HG02840 (cell line): Measurements from ENCODE around the gene ACOX1.
"Not testable (repeated sequence)": the region's sequence is repeated elsewhere in the genome, so short reads cannot be mapped to it uniquely, and the experiment has no call there.

Experiments
- ATAC-seq: cut with Tn5 transposase; IDR thresholded peaks from one replicate; pipeline ENCODE4 v1.9.1; 2021; ENCODE audit warnings: mild to moderate bottlenecking, moderate library complexity, moderate number of reproducible peaks; ENCODE audit not compliant: unreplicated experiment, low FRiP score

Gene ACOX1

DNA sequence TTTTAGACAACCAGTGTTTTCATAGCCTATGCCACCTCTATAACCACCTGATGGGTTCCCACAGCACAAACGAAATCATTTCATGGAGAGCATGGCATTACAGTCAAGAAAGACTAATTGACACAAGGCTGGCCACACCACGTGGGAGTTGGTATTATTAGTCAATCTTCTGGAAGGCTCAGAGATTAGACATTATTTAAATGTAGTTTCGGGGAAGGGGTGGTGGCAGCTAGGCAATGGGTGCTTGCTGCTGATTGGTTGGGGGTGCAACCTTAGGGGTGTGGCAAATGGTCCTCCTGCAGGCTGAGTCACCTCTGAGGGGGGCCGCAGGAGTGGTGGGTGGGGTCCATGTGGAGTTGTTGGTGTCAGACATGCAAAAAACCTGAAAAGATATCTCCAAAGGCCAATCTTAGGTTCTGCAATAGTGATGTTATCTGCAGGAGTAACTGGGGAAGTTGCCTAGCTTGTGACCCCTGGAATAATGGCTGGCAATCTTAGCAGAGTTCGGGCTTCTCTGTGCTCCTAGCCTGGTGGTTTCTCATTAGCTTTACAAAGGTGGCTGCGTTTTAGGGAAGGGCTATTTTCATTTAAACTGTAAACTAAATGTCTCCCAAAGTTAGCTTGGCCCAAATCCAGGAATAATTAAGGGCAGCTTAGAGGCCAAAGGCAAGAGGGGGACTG is 4.7 kb upstream of the ACOX1 start:
- ATAC-seq = no peak

DNA sequence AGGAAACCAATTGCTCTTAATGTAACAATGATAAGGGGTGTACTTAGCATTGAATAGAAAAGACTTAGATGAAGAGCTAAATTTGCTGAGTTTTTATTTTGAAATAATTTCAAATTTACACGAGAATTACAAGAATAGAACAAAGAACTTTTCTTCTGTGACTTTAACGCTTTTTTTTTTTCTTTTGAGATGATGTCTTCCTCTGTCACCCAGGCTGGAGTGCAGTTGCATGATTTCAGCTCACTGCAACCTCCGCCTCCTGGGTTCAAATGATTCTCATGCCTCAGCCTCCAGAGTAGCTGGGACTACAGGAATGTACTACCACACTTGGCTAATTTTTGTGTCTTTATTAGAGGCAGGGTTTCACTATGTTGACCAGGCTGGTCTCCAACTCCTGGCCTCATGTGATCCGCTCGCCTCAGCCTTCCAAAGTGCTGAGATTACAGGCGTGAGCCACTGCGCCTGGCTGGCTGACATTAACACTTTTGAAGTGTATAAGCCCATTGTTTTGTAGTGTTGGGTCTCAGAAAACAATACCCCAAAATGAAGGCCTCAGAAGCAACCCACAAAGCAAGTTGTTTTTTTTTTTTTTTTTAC is 2.2 kb upstream of the ACOX1 start:
- no peak for ATAC-seq

DNA sequence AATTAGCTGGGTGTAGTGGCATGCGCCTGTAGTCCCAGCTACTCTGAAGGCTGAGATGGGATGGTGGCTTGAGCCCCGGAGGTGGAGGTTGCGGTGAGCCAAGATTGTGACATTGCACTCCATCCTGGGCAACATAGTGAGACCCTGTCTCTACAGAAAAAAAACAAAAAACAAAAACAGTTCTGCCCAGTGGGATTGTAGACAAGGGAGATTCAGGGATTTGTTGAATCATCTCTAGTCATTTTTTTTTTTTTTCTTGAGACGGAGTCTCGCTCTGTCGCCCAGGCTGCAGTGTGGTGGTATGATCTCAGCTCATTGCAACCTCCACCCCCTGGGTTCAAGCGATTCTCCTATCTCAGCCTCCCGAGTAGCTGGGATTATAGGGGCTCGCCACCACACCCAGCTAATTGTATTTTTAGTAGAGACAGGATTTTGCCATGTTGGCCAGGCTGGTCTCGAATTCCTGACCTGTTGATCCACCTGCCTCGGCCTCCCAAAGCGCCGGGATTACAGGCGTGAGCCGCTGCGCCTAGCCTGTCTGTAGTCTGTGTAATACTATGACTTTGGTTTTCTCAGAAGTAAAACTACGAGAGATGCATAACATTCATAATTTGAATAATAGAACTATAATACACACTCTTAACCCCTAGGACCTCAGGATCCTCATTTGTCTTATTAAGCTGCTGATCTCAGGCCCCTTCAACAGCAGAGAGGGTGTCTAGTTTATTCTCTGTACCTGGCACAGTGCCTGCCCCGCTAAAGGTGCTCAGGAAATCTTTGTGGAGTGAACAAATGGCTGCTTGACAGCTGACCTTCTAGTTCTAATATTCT is 1.4 kb upstream of the ACOX1 start:
- ATAC-seq = no peak

DNA sequence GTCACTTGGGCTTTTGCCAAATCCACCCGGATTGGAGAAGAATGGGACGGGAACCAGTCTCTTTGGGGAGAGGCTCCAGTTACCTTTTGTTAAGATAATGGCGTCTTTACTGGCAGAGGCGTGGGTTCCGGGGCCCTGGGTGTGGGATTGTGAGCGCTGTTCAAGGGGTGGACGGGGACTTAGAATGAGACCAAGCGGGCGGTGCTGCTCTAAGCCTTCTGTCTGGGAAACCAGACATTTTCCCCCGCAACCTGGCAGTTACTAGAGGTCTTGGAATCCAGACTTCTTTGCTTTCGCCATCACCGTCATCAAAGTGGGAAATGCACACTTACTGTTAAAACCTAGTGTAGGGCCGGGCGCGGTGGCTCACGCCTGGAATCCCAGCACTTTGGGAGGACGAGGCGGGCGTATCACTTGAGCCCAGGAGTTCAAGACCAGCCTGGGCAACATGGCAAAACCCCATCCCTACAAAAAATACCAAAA is 780 bp upstream of the ACOX1 start:
- ATAC-seq = no peak

DNA sequence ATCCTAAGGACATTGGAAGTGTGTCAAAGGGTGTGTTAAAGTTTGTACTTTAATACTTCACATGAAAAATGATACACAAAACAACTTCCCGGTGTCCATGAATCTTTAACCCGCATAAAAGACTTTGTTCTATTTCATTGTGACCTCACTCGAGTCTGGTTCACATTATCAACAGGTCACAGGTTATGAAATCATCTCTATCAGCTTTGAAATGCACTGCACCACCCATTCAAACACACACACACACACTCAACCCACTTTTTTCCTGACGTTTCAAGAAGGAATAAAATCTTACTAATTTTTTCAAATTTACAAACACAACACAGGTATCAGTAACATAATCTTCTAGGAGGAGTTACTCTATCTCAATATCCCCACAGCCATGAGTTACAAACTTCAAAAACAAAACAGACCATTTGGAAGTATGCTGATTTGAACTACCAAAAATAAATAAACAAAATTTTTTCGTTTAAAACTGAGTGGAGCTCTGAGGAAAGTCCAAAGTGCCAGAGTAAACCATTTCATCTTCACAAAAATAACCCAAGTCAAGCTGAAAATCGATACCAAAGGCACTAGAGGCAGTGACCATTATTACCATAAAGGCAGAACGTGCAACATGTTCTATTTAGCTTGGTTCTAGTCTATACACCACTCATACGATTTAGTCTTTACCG is 2.7 kb downstream of the ACOX1 start:
- ATAC-seq = no peak

DNA sequence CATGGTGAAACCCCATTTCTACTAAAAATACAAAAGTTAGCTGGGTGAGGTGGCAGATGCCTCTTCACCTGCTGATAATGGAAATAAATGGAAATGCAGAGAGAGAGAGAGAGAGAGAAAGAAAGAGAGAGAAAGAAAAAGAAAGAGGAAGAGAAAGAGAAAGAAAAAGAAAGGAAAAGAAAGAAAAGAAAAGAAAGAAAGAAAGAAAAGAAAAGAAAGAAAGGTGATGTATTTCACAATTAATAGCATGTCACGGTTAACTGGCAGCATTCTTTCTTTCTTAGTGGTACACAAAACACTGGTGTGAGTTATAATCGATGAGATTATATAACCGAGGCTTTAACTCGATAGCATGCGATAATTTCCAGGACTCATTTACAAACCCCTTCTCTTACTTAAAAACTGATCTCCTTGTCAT is 3.2 kb downstream of the ACOX1 start:
- ATAC-seq = no peak

DNA sequence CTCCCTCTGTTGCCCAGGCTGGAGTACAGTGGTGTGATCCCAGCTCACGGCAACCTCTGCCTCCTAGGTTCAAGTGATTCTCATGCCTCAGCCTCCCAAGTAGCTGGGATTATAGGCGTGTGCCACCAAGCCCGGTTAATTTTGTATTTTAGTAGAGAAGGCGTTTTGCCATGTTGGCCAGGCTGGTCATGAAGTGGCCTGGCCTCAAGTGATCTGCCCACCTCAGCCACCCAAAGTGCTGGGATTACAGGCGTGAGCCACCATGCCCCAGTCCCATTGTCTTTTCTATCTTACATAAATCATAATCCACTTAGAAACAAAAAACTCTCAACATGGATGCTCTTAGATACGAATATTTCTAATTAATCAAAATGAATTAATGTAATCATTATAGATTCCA is 3.8 kb downstream of the ACOX1 start:
- not testable (repeated sequence) for ATAC-seq

DNA sequence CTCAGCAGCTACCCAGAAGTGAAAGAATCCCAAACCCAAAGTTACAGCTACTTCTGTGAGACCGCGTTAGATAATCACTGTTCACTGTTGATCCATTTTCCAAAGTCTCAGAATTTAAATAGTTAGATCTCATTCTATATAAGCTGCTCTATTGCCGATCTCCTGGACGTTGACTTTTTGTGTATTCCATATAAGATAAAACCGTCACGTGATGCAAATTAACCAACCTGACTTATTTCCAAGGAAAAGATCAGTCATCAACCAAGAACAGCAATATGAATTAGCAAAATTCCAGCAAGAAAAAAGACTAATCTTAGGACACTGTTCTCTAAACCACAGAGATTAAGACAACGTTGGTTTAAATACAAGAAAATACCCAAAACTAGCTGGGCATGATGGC is 8.3 kb downstream of the ACOX1 start:
- ATAC-seq = no peak

DNA sequence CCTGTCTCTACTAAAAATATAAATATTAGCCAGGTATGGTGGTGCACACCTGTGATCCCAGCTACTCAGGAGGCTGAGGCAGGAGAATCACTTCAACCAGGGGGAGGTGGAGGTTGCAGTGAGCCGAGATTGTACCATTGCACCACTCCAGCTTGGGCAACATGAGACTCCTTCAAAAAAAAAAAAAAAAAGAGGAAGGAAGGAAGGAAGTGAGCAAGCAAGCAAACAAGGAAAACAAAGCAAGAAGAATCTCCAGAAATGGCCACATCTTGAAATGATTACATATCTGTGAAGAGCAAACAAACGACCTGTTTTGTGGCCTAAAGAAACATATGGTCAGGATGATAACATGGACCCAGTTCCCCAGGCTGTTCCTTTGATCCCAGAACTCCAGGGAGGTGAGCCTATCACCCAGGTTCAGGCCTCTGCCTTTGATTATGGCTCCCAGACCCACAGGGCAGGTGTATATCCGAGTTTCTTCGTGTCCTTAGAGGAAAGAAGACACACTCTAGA is 8.9 kb downstream of the ACOX1 start:
- no peak for ATAC-seq

DNA sequence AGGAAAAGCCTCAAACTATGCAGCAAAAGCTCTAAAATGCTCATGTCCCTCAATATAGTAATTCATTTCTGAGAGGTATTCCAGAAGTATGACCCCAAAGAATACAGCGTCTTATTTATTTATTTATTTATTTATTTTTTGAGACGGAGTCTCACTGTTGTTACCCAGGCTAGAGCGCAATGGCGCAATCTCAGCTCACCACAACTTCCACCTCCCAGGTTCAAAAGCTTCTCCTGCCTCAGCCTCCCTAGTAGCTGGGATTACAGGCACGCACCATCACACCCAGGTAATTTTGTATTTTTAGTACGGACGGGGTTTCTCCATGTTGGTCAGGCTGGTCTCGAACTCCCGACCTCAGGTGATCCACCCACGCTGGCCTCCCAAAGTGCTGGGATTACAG is 9.9 kb downstream of the ACOX1 start:
- ATAC-seq = not testable (repeated sequence)

DNA sequence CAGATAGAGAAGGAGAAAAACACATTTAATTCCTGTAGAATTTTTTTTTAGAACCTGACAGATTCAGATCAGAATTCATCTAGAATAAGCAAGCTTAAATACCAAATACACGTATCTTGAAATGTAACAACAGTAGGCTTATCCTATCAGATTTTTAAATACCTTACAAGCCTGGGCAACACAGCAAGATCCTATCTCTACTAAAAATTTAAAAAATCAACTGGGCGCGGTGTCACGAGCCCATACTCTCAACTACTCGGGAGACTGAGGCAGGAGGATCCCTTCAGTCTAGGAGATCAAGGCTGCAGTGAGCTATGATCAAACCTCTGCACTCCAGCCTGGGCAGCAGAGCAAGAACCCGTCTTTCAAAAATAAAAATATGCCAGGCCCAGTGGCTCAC is 13.5 kb downstream of the ACOX1 start:
- no peak for ATAC-seq

DNA sequence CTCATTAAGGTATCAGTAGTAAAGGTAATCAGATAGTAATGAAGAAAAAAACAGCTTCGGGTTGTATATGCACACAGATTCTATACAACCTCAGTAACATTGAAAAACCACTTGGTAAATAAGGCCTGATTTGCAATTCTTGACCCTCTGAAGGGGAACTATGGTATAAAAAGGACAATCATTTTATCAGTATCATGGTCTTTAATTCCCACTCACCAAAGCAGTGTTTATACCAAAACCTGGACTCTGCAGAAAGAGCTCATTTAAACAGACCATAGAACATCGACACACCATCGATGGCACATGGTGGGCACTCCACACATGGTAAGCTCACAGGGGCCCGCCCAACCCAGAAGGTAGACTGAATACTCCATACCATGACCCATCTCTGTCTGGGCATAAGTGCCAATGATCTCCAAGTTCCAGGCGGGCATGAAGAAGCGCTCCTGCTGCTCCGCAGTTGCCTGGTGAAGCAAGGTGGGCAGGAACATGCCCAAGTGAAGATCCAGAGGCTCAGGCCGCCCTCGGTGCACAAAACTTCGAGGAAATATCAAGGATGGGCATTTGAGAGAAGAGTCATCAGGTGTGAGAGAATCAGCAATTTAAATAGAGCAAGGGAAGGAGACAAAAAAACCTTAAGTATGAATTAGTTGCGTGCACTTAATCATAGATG is 19.0 kb downstream of the ACOX1 start:
- no peak for ATAC-seq

DNA sequence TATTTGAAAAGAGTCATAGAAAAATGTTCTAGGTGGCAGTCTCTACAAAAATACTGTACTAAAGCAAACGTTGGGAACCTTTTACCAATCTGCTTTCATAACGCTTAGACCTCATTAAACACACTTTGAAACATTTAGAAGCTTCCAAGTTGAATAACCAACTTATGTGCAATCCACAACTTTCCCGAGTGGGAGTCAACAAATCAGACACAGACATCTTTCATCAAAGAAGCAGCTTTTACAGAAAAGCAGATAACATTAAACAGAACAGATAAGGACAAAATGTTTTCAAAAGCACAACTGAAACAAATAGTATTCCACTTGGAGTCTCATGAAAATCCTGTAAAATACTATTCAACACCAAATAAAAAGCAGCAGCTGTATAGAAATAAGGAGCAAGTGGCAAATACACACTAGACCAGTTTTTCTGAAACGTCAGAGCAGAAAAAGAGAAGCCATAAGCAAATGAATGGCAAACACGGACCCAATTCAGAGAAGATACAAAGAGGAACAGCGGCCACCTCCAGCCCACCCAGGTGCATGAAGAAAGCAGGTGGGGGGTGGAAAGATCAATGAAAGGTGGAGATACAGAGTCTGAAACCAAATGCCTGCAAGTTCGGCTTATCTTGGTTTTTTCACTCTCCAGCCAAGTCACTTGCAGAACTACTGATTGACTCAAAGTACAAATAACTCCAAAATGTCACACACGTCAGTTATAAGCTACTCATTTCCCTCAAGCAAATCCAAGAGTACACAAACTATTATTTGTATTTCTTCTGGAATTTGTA is 19.7 kb downstream of the ACOX1 start:
- no peak for ATAC-seq

DNA sequence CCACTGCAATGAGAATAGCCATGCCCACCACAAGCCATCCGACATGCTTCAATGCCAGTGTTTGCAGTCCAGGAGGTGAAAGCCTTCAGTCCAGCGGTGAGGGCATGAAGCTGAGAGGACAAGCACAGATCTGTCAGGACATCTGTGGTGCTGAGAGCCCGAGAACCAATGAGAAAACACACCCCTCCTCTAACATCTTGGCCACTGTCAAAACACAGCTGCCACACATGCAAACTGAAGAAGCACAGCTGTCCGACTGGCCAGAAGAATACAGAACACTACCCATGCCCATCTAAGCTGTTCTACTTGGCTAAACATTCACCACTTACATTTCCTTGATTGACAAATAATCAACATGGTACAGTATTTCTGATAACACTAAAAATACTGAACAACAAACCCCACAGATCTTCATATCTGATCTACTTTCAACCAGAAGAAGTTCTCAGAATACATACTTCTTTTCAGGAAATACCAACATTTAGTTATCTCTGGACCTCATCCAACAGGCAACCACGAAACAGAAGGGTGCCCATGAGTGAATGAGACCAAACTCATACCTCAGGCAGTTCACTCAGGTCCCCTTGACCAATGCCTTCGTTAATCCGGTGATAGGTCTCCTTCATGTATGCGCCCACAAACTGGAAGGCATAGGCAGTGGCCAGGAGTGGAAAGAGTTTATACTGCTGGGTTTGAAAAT is 28.0 kb downstream of the ACOX1 start:
- ATAC-seq = no peak

DNA sequence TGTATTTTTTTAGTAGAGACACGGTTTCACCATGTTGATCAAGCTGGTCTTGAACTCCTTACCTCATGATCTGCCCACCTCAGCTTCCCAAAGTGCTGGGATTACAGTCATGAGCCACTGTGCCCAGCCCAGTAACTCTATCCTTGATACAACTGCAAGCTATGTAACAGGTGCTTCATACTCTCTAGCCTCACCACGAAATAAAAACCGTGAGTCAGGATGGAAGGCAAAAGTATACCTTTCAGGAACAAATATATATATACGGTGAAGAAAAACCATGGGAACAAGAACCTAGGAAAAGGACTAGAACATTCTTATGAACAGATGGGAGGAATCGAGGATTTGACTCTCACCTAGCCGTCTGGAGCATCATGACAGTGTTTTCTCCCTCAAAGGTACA is 28.5 kb downstream of the ACOX1 start:
- no peak for ATAC-seq

DNA sequence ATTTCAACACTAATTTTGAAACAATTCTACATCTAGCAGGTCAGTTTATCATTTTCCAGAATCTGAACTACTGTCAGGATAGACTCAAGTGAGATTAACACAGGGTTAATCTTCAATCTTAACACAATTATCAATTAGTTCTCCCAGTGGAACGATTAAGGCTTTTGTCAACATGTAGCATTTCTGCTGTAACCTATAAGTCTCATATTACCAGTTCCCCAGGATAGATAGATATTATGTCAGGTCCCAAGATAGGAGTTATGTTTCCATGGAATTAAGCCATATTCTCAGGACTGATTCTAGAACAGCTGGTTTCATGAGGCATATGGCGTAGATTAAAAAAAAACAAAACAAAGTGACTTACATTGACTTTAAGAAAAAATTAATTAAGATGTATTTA is 33.8 kb downstream of the ACOX1 start:
- no peak for ATAC-seq

DNA sequence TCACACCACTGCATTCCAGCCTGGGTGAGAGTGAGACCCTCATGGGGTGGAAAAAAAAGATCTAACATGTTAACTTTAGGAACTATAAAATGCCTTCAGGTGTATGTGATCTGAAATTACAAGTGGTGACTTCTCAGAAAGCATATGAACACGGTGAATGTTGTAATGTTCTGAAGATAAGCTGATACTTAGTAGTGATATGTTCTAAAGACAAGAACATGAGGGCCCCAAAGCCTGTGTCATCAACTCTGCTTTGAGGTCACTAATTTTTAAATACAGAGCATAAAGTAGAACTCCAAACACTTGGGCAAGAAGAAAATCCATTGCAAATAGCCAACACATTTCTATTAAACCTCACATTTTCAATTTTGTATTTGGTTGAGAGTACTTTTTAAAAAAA is 35.5 kb downstream of the ACOX1 start:
- no peak for ATAC-seq

DNA sequence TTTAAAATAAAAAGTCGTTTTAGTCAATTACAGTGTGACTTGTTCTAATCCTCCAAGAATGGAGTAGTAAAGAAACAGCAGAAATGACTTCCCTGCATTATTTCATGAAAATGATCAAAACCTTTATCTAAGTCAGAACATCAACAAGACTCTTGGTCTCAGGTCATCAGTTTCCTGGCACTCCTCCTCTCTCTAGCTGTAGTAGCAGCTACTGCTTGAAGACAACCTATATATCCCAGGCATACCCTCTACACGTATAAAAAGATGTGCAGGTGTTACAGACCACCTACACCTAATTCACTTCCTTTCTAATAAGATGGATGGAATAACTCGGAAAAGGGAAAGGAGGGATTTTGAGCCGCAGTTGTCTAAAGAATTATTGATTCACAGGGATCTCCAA is 36.5 kb downstream of the ACOX1 start:
- ATAC-seq = no peak

DNA sequence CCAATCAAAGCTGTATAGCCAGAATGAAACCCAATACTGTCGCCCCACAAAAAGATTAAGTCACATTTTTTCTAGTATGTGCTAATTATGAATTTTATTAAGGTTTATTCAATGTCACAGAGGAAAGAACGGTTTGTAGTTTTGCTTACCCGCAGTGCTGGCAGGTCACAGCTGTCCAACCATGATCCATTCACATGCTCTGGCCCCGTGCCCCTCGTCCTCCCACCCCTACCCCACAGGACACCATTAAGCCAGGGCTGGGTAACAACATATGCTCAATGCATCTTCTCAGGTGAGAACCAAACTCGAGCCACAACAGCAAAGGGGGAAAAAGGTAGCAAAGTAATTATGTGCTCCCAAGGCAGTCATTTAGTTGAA is 37.5 kb downstream of the ACOX1 start:
- ATAC-seq = no peak
